HL-60/S4 (cell line): ENCODE measurements around the gene AGAP1.

Source experiments
- in situ Hi-C: fragments of 300-500 bp; cut with MboI; formaldehyde crosslinking; loops from 2 replicates; pipeline ENCODE4 v1.14.3; 2022; ENCODE audit warnings: low sequenced_read_pairs

AGAP1 gene

GRCh38 chr2:235507928-235508327 lies 14.1 kb downstream of the AGAP1 start:
- in situ Hi-C loops = no loop called here

GRCh38 chr2:235508371-235509160 lies 14.7 kb downstream of the AGAP1 start:
- in situ Hi-C loops = no loop called here

- in situ Hi-C loops = no loop called here
Observed at GRCh38 chr2:235510318-235510717, 16.5 kb downstream of the AGAP1 start.

GRCh38 chr2:235511187-235511661 lies 17.4 kb downstream of the AGAP1 start:
- in situ Hi-C loops = no loop called here

GRCh38 chr2:235511751-235512698 lies 18.2 kb downstream of the AGAP1 start:
- in situ Hi-C loops = no loop called here

- in situ Hi-C loops = no loop called here
Observed at GRCh38 chr2:235512699-235513053, 18.8 kb downstream of the AGAP1 start.

GRCh38 chr2:235513984-235514626 lies 20.3 kb downstream of the AGAP1 start:
- in situ Hi-C loops = no loop called here

- in situ Hi-C loops = no loop called here
Observed at GRCh38 chr2:235514627-235515363, 21.0 kb downstream of the AGAP1 start.

- in situ Hi-C loops = no loop called here
Observed at GRCh38 chr2:235515364-235515742, 21.5 kb downstream of the AGAP1 start.

- in situ Hi-C loops = no loop called here
Observed at GRCh38 chr2:235515821-235516220, 22.0 kb downstream of the AGAP1 start.

- in situ Hi-C loops = no loop called here
Observed at GRCh38 chr2:235516257-235516656, 22.4 kb downstream of the AGAP1 start.

- in situ Hi-C loops = no loop called here
Observed at GRCh38 chr2:235518322-235519090, 24.7 kb downstream of the AGAP1 start.

GRCh38 chr2:235520787-235521186 lies 26.9 kb downstream of the AGAP1 start:
- in situ Hi-C loops = no loop called here

- in situ Hi-C loops = no loop called here
Observed at GRCh38 chr2:235521844-235522243, 28.0 kb downstream of the AGAP1 start.

GRCh38 chr2:235523021-235523420 lies 29.2 kb downstream of the AGAP1 start:
- in situ Hi-C loops = no loop called here

GRCh38 chr2:235523486-235524150 lies 29.8 kb downstream of the AGAP1 start:
- in situ Hi-C loops = no loop called here

GRCh38 chr2:235526166-235526565 lies 32.3 kb downstream of the AGAP1 start:
- in situ Hi-C loops = no loop called here

- in situ Hi-C loops = no loop called here
Observed at GRCh38 chr2:235527806-235528469, 34.1 kb downstream of the AGAP1 start.

- in situ Hi-C loops = no loop called here
Observed at GRCh38 chr2:235529621-235530020, 35.8 kb downstream of the AGAP1 start.
